ENCODE measurements around the gene CDC73.
"Not testable (repeated sequence)": the region's sequence is repeated elsewhere in the genome, so short reads cannot be mapped to it uniquely, and the experiment has no call there.

Gene CDC73

GRCh38 chr1:193114485-193115095, 7.2 kb upstream of the CDC73 start:
- no peak overlapping the region for H3K4me3 ChIP-seq (ENCODE audit: low read length)
- H3K27me3 ChIP-seq (ENCODE audit: control insufficient read depth, low read length): no peaks in the 10 kb centered on the region
- no peaks in the 10 kb centered on the region for H4K20me1 ChIP-seq (ENCODE audit: control insufficient read depth, insufficient read depth, low read depth, low read length)
- no peak overlapping the region for H3K27ac ChIP-seq (ENCODE audit: low read depth, low read length)
- H3K4me2 ChIP-seq (ENCODE audit: low read length): no peak overlapping the region
- no peaks in the 10 kb centered on the region for H3F3A ChIP-seq (ENCODE audit: control insufficient read depth, insufficient read depth)
- no peaks in the 10 kb centered on the region for H3K9me3 ChIP-seq (ENCODE audit: control insufficient read depth, insufficient read depth, low read length)
- H3K79me2 ChIP-seq (ENCODE audit: control insufficient read depth, low read length): no peaks in the 10 kb centered on the region
- no peaks in the 10 kb centered on the region for H3K36me3 ChIP-seq (ENCODE audit: control insufficient read depth, low read length)
- no peaks in the 10 kb centered on the region for H3K9me2 ChIP-seq (replicated peaks; ENCODE audit: control insufficient read depth, low read length)
- TF ChIP-seq, protein P1, sequence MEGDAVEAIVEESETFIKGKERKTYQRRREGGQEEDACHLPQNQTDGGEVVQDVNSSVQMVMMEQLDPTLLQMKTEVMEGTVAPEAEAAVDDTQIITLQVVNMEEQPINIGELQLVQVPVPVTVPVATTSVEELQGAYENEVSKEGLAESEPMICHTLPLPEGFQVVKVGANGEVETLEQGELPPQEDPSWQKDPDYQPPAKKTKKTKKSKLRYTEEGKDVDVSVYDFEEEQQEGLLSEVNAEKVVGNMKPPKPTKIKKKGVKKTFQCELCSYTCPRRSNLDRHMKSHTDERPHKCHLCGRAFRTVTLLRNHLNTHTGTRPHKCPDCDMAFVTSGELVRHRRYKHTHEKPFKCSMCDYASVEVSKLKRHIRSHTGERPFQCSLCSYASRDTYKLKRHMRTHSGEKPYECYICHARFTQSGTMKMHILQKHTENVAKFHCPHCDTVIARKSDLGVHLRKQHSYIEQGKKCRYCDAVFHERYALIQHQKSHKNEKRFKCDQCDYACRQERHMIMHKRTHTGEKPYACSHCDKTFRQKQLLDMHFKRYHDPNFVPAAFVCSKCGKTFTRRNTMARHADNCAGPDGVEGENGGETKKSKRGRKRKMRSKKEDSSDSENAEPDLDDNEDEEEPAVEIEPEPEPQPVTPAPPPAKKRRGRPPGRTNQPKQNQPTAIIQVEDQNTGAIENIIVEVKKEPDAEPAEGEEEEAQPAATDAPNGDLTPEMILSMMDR (IDR thresholded peaks at IDR 0.05; ENCODE audit: low read depth, low read length, poor library complexity, severe bottlenecking): no peak
- no peak for TF ChIP-seq EZH2phosphoT487 (IDR thresholded peaks at IDR 0.05; ENCODE audit: borderline replicate concordance, low read length)
- peaks cover 7% of the 10 kb centered on the region for H3K4me1 ChIP-seq (ENCODE audit: control insufficient read depth, low read length)

GRCh38 chr1:193115629-193116227, 6.1 kb upstream of the CDC73 start:
- H3K27ac ChIP-seq (ENCODE audit: low read depth, low read length): no peak overlapping the region
- TF ChIP-seq, protein P1 (IDR thresholded peaks at IDR 0.05; ENCODE audit: low read depth, low read length, poor library complexity, severe bottlenecking): no peak
- TF ChIP-seq EZH2phosphoT487 (IDR thresholded peaks at IDR 0.05; ENCODE audit: borderline replicate concordance, low read length): no peak
- no peaks in the 10 kb centered on the region for H3K9me3 ChIP-seq (ENCODE audit: control insufficient read depth, insufficient read depth, low read length)
- no peak overlapping the region for H3K4me2 ChIP-seq (ENCODE audit: low read length)
- H3K79me2 ChIP-seq (ENCODE audit: control insufficient read depth, low read length): no peaks in the 10 kb centered on the region
- H3K27me3 ChIP-seq (ENCODE audit: control insufficient read depth, low read length): no peaks in the 10 kb centered on the region
- H3K9me2 ChIP-seq (replicated peaks; ENCODE audit: control insufficient read depth, low read length): no peaks in the 10 kb centered on the region
- peaks cover 8% of the 10 kb centered on the region for H3K4me1 ChIP-seq (ENCODE audit: control insufficient read depth, low read length)
- H3K4me3 ChIP-seq (ENCODE audit: low read length): no peak overlapping the region
- H3K36me3 ChIP-seq (ENCODE audit: control insufficient read depth, low read length): no peaks in the 10 kb centered on the region
- no peaks in the 10 kb centered on the region for H3F3A ChIP-seq (ENCODE audit: control insufficient read depth, insufficient read depth)
- no peaks in the 10 kb centered on the region for H4K20me1 ChIP-seq (ENCODE audit: control insufficient read depth, insufficient read depth, low read depth, low read length)

DNA sequence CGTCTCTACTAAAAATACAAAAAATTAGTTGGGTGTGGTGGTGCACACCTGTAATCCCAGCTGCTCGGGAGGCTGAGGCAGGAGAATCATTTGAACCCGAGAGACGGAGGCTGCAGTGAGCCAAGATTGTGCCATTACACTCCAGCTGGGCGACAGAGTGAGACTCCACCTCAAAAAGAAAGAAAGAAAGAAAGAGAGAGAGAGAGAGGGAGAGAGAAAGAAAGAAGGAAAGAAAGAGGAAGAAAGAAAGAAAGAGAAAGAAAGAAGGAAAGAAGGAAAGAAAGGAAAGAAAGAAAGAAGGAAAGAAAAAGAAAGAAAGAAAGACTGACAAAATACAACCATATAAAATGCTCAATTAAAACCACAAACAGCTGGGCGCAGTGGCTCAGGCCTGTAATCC, 4.7 kb upstream of the CDC73 start:
- not testable (repeated sequence) for H3F3A ChIP-seq (ENCODE audit: control insufficient read depth, insufficient read depth); H3K9me3 ChIP-seq (ENCODE audit: control insufficient read depth, insufficient read depth, low read length); H3K36me3 ChIP-seq (ENCODE audit: control insufficient read depth, low read length); H3K79me2 ChIP-seq (ENCODE audit: control insufficient read depth, low read length); H3K9me2 ChIP-seq (replicated peaks; ENCODE audit: control insufficient read depth, low read length); H3K27ac ChIP-seq (ENCODE audit: low read depth, low read length); H4K20me1 ChIP-seq (ENCODE audit: control insufficient read depth, insufficient read depth, low read depth, low read length); H3K27me3 ChIP-seq (ENCODE audit: control insufficient read depth, low read length); H3K4me2 ChIP-seq (ENCODE audit: low read length); H3K4me3 ChIP-seq (ENCODE audit: low read length)
- peaks cover 12% of the 10 kb centered on the region for H3K4me1 ChIP-seq (ENCODE audit: control insufficient read depth, low read length)

- 0 out of 2 replicates have a peak, but pooled peaks cover under 1% of the 10 kb centered on the region for H4K20me1 ChIP-seq (ENCODE audit: control insufficient read depth, insufficient read depth, low read depth, low read length)
- no peaks in the 10 kb centered on the region; the same call in 1 of the 2 replicates for H3K36me3 ChIP-seq (ENCODE audit: control insufficient read depth, low read length)
- H3K4me3 ChIP-seq (ENCODE audit: low read length): no peak overlapping the region
- no peaks in the 10 kb centered on the region for H3K9me2 ChIP-seq (replicated peaks; ENCODE audit: control insufficient read depth, low read length)
- peaks cover 6% of the 10 kb centered on the region for H3F3A ChIP-seq (ENCODE audit: control insufficient read depth, insufficient read depth)
- TF ChIP-seq, protein P1 (IDR thresholded peaks at IDR 0.05; ENCODE audit: low read depth, low read length, poor library complexity, severe bottlenecking): no peak
- TF ChIP-seq EZH2phosphoT487 (IDR thresholded peaks at IDR 0.05; ENCODE audit: borderline replicate concordance, low read length): no peak
- H3K9me3 ChIP-seq (ENCODE audit: control insufficient read depth, insufficient read depth, low read length): no peaks in the 10 kb centered on the region
- peaks cover 11% of the 10 kb centered on the region for H3K4me1 ChIP-seq (ENCODE audit: control insufficient read depth, low read length)
- no peak overlapping the region for H3K27ac ChIP-seq (ENCODE audit: low read depth, low read length)
- no peaks in the 10 kb centered on the region for H3K27me3 ChIP-seq (ENCODE audit: control insufficient read depth, low read length)
- no peak overlapping the region for H3K4me2 ChIP-seq (ENCODE audit: low read length)
- H3K79me2 ChIP-seq (ENCODE audit: control insufficient read depth, low read length): peaks cover 9% of the 10 kb centered on the region
These were observed 3.6 kb upstream of the CDC73 start for GRCh38 chr1:193118194-193118593.
